HEK293T (cell line): ENCODE data around the gene PMM1.

Source experiments
- CTCF ChIA-PET: fragments of 350-600 bp; formaldehyde crosslinking; extraction: SDS; loops from one replicate; lab custom pipeline; 2021; ENCODE audit warnings: antibody characterized with exemption, inconsistent platforms; lab: Yijun Ruan, JAX
- POLR2A ChIA-PET: fragments of 350-600 bp; formaldehyde crosslinking; extraction: SDS; loops from one replicate; lab custom pipeline; 2020; ENCODE audit warnings: antibody characterized with exemption, inconsistent platforms; lab: Yijun Ruan, JAX
- DNase-seq: peaks from one replicate; pipeline ENCODE4 v3.0.0; 2012; ENCODE audit warnings: mixed read lengths; ENCODE audit errors: extremely low spot score
- ARNT ChIP-seq: fragments of 450-650 bp; IDR thresholded peaks from 2 replicates; pipeline ENCODE4 v1.6.1; 2017; ENCODE audit warnings: mild to moderate bottlenecking
- BHLHE40 ChIP-seq: fragments of 450-650 bp; IDR thresholded peaks from 2 replicates; pipeline ENCODE4 v1.6.1; 2016; ENCODE audit warnings: mild to moderate bottlenecking, moderate library complexity, borderline replicate concordance
- CTBP1 ChIP-seq: fragments of 450-650 bp; IDR thresholded peaks from 2 replicates; pipeline ENCODE4 v1.6.1; 2016; ENCODE audit warnings: borderline replicate concordance
- ELF4 ChIP-seq: fragments of 450-650 bp; IDR thresholded peaks from 2 replicates; pipeline ENCODE4 v1.6.1; 2017; ENCODE audit warnings: antibody characterized with exemption
- FOXA1 ChIP-seq: fragments of 450-650 bp; IDR thresholded peaks from 2 replicates; pipeline ENCODE4 v1.6.1; 2016; ENCODE audit warnings: mild to moderate bottlenecking
- FOXK2 ChIP-seq: fragments of 450-650 bp; IDR thresholded peaks from 2 replicates; pipeline ENCODE4 v1.6.1; 2016; ENCODE audit warnings: mild to moderate bottlenecking
- FOXM1 ChIP-seq: fragments of 450-650 bp; IDR thresholded peaks from 2 replicates; pipeline ENCODE4 v1.6.1; 2017; ENCODE audit warnings: mild to moderate bottlenecking, borderline replicate concordance
- HDGF ChIP-seq: fragments of 450-650 bp; IDR thresholded peaks from 2 replicates; pipeline ENCODE4 v1.6.1; 2017; ENCODE audit warnings: antibody characterized with exemption, borderline replicate concordance
- L3MBTL2 ChIP-seq: fragments of 450-650 bp; conservative IDR thresholded peaks from 2 replicates; pipeline ENCODE4 v1.6.1; 2016; ENCODE audit warnings: mild to moderate bottlenecking
- LEF1 ChIP-seq: fragments of 450-650 bp; IDR thresholded peaks from 2 replicates; pipeline ENCODE4 v1.6.1; 2017; ENCODE audit warnings: mild to moderate bottlenecking, borderline replicate concordance
- NFRKB ChIP-seq: fragments of 450-650 bp; IDR thresholded peaks from 2 replicates; pipeline ENCODE4 v1.6.1; 2016; ENCODE audit warnings: mild to moderate bottlenecking, moderate library complexity
- PKNOX1 ChIP-seq: fragments of 450-650 bp; IDR thresholded peaks from 2 replicates; pipeline ENCODE4 v1.6.1; 2016
- SP1 ChIP-seq: fragments of 450-650 bp; IDR thresholded peaks from 2 replicates; pipeline ENCODE4 v1.6.1; 2017
- SUZ12 ChIP-seq: fragments of 450-650 bp; IDR thresholded peaks from 2 replicates; pipeline ENCODE4 v1.6.1; 2016; ENCODE audit warnings: mild to moderate bottlenecking
- TARDBP ChIP-seq: fragments of 450-650 bp; IDR thresholded peaks from 2 replicates; pipeline ENCODE4 v1.6.1; 2016
- ZNF384 ChIP-seq: fragments of 450-650 bp; IDR thresholded peaks from 2 replicates; pipeline ENCODE4 v1.6.1; 2016

The PMM1 gene

GRCh38 chr22:41565403-41566054, 24.1 kb downstream of the PMM1 start:
- no peak for DNase-seq
- POLR2A ChIA-PET = interaction anchor here (1.6 kb wide), 1 partner anchor 24 kb away, joined by 5 read pairs; the partner anchor contains the start of gene PMM1

GRCh38 chr22:41564563-41564962, 25.1 kb downstream of the PMM1 start:
- TF ChIP-seq NFRKB = no peak
- TF ChIP-seq HDGF = no peak
- no peak for TF ChIP-seq FOXK2
- TF ChIP-seq ARNT = no peak
- no peak for TF ChIP-seq CTBP1
- TF ChIP-seq FOXA1 = no peak
- no peak for TF ChIP-seq L3MBTL2
- DNase-seq = no peak
- CTCF ChIA-PET = no interaction called here
- POLR2A ChIA-PET = interaction anchor here (1.6 kb wide), 1 partner anchor 25 kb away, joined by 5 read pairs; the partner anchor contains the start of gene PMM1

More at GRCh38 chr22:41565403-41566054, 24.1 kb downstream of the PMM1 start:
- CTCF ChIA-PET = interaction anchor here (0.7 to 0.9 kb wide), 2 partner anchors 12 kb away, joined by 3 read pairs; no protein-coding TSS in a partner anchor
- TF ChIP-seq ZNF384 (peak; percentile 59), ARNT (no peak)

- POLR2A ChIA-PET = interaction anchor here (0.8 to 1.6 kb wide), 6 partner anchors 10 to 104 kb away, joined by 3 to 10 read pairs (median 4); partner anchors contain the start of genes DESI1, PMM1 and XRCC6
- CTCF ChIA-PET = interaction anchor here (0.9 to 1.2 kb wide), 3 partner anchors 14 to 34 kb away, joined by 3 to 5 read pairs (median 3); no protein-coding TSS in a partner anchor
- no peak for DNase-seq
- no peak for TF ChIP-seq FOXK2
- TF ChIP-seq ARNT = no peak
- TF ChIP-seq ZNF384 = no peak
- no peak for TF ChIP-seq PKNOX1
- TF ChIP-seq LEF1 = no peak
- TF ChIP-seq TARDBP = no peak
- no peak for TF ChIP-seq L3MBTL2
- TF ChIP-seq ELF4 = no peak
- TF ChIP-seq HDGF = no peak
- no peak for TF ChIP-seq SUZ12
- TF ChIP-seq SP1 = no peak
- no peak for TF ChIP-seq CTBP1
- no peak for TF ChIP-seq FOXM1
Measured at GRCh38 chr22:41563051-41563711, 26.5 kb downstream of the PMM1 start.

GRCh38 chr22:41562461-41562860, 27.2 kb downstream of the PMM1 start:
- DNase-seq = no peak
- POLR2A ChIA-PET = interaction anchor here (0.8 to 1.6 kb wide), 5 partner anchors 11 to 59 kb away, joined by 3 to 10 read pairs (median 4); partner anchors contain the start of genes DESI1, PMM1 and XRCC6
- TF ChIP-seq BHLHE40 (no peak), ARNT (no peak), FOXM1 (no peak), SUZ12 (no peak), SP1 (no peak), L3MBTL2 (no peak), FOXA1 (no peak), NFRKB (no peak), TARDBP (no peak), LEF1 (no peak), FOXK2 (no peak), ELF4 (no peak), HDGF (no peak)
- CTCF ChIA-PET = interaction anchor here (0.9 to 1.2 kb wide), 2 partner anchors 14 to 35 kb away, joined by 3 to 5 read pairs; no protein-coding TSS in a partner anchor

GRCh38 chr22:41561788-41562187, 27.9 kb downstream of the PMM1 start:
- POLR2A ChIA-PET = interaction anchor here (1.5 kb wide), 1 partner anchor 15 kb away, joined by 4 read pairs; no protein-coding TSS in a partner anchor

More at GRCh38 chr22:41561788-41562187, 27.9 kb downstream of the PMM1 start:
- CTCF ChIA-PET = no interaction called here
- DNase-seq = no peak
- TF ChIP-seq PKNOX1 (no peak), NFRKB (no peak), CTBP1 (no peak), ARNT (no peak), SP1 (no peak), FOXA1 (no peak), TARDBP (no peak), L3MBTL2 (no peak), FOXK2 (no peak), FOXM1 (no peak), LEF1 (no peak), ELF4 (no peak), HDGF (no peak), SUZ12 (no peak), BHLHE40 (no peak), ZNF384 (no peak)
